Pancreas (tissue), 10 donors: ENCODE measurements around the gene RGS3. TPM values are rescaled to one million over a fixed set of nuclear protein-coding genes. Genes with fewer than 3 reads are reported as not detected.

Experiments
- ATAC-seq, 4 donors: fragments of 200-7000 bp; cut with Tn5 transposase; one replicate each; pipeline versions ENCODE4 v1.8.0 to v1.9.1; 2020; ENCODE audit warnings: mild to moderate bottlenecking in 4 of 4, moderate library complexity in 4 of 4
- DNase-seq, 6 donors: peaks; one replicate each; pipeline ENCODE4 v3.0.0-alpha.2; 2020
- FAIRE-seq: peaks from 2 replicates; lab custom pipeline; 2012; peaks lifted over from hg19 to GRCh38; lab: Jason Lieb, UNC
- H3K27ac ChIP-seq, 4 donors: fragments of 200-600 bp; sonication (generic); 1 replicate in 3 of 4; 2 replicates in 1 of 4; pipeline versions ENCODE4 v1.5.0 to v1.8.0; 2020
- H3K27me3 ChIP-seq, 4 donors: fragments of 200-600 bp; one replicate each; pipeline ENCODE4 v1.8.0; 2021
- H3K36me3 ChIP-seq, 3 donors: fragments of 200-600 bp; sonication (generic) in 1 of 3; one replicate each; pipeline versions ENCODE4 v1.5.0 to v1.8.0; 2020 to 2021
- H3K4me1 ChIP-seq, 3 donors: fragments of 200-600 bp; one replicate each; pipeline ENCODE4 v1.8.0; 2021
- H3K4me3 ChIP-seq, 4 donors: fragments of 200-600 bp; sonication (generic) in 2 of 4; one replicate each; pipeline versions ENCODE4 v1.5.0 to v1.8.0; 2020 to 2021
- H3K9me3 ChIP-seq, 4 donors: fragments of 200-600 bp; one replicate each; pipeline ENCODE4 v1.8.0; 2021
- CTCF ChIP-seq, 4 donors: fragments of 200-600 bp; sonication (generic) in 3 of 4; IDR thresholded peaks; one replicate each; pipeline versions ENCODE4 v1.5.0 to v1.8.0; 2021; ENCODE audit warnings: antibody characterized with exemption in 4 of 4
- WGBS, 2 donors: extraction: QIAGEN DNeasy Blood & Tissue Kit; methylation state at CpG; one replicate each; pipeline ENCODE4 v1.1.7; 2013; 5-methylcytosine and 5-hydroxymethylcytosine counted together
- intact Hi-C, 3 donors: fragments of 100-400 bp; cut with DNase I; formaldehyde crosslinking; loops; one replicate each; pipeline versions ENCODE4 v1.11.1 to v1.14.2; 2022
- polyA plus RNA-seq, 2 donors: library from polyadenylated mRNA; stranded (reverse); fragments of 200-250 nt; gene quantifications; one replicate each; pipeline ENCODE4 v1.2.3, GENCODE V29; 2013
- total RNA-seq, 6 donors: library from RNA; stranded (reverse); fragmentation: NEBNext Ultra II Directional in 4 of 6; extraction: Animal tissue kit (Norgen Biotek cat#: 25700) in 4 of 6; gene quantifications; one replicate each; pipeline versions ENCODE4 v1.2.1 to v1.2.4, GENCODE V29; 2021 to 2023
- donor health status: healthy with polysubstance abuse.
- donor health status: DM: no; HTN: no; CAD: no; lungs with moderate emphysema.
- donor health status: DM: no; HTN: no; CAD: no.
- donor health status: control.
- donor health status: control.
- donor health status: Bipolar disorder and iron deficiency.
- donor health status: DM: yes; HTN: yes; CAD: no.
- donor health status: DM: no; HTN: no; CAD: no.
- donor health status: DM: no; HTN: no; CAD: no.
- donor health status: DM: yes; HTN: yes; CAD: no.

Gene RGS3
- total and polyA plus RNA-seq, 8 donors, result 18.3 to 55.3 (median 32.6) TPM

GRCh38 chr9:113536483-113537228, 73.1 kb downstream of the RGS3 start:
- ATAC-seq (peak; percentile 27 to 46 (median 32)), FAIRE-seq (no peak), DNase-seq (peak in 1 of 6 donors; percentile 46)
- Histone ChIP-seq H3K27ac (no peak overlapping the region), H3K4me3 (no peak overlapping the region), H3K36me3 (peaks cover 0 to 3% (median 0%) of the 10 kb centered on the region in 3 donors), H3K4me1 (no peaks in the 10 kb centered on the region), H3K9me3 (no peaks in the 10 kb centered on the region), H3K27me3 (no peaks in the 10 kb centered on the region)
- intact Hi-C loops, result loop anchor here in 1 of 3 donors (10.0 kb wide), 1 partner anchor 48 kb away; no protein-coding TSS in a partner anchor
- TF ChIP-seq CTCF (IDR thresholded peaks at IDR 0.05), result no peak
- 91 to 93% methylated on average over 21 of the region's 21 CpGs for WGBS, 2 donors

- Histone ChIP-seq H3K4me3 (no peak overlapping the region), H3K36me3 (peaks cover 0 to 3% (median 0%) of the 10 kb centered on the region in 3 donors), H3K27ac (no peak overlapping the region), H3K9me3 (no peaks in the 10 kb centered on the region), H3K27me3 (no peaks in the 10 kb centered on the region), H3K4me1 (no peaks in the 10 kb centered on the region)
- ATAC-seq, result no peak
- FAIRE-seq, result no peak
- WGBS, 2 donors, result 95% methylated on average over 7 of the region's 7 CpGs
- intact Hi-C loops, result loop anchor here in 1 of 3 donors (10.0 kb wide), 1 partner anchor 47 kb away; no protein-coding TSS in a partner anchor
- DNase-seq, result peak in 1 of 6 donors; percentile 29
- TF ChIP-seq CTCF (IDR thresholded peaks at IDR 0.05), result no peak
Observed at GRCh38 chr9:113537229-113537810, 73.8 kb downstream of the RGS3 start.

- Histone ChIP-seq H3K4me1 (peaks cover 0 to 7% (median 0%) of the 10 kb centered on the region in 3 donors), H3K9me3 (no peaks in the 10 kb centered on the region), H3K4me3 (no peak overlapping the region), H3K27ac (no peak overlapping the region), H3K27me3 (no peaks in the 10 kb centered on the region), H3K36me3 (peaks cover 0 to 3% (median 0%) of the 10 kb centered on the region in 3 donors)
- no peak for TF ChIP-seq CTCF (IDR thresholded peaks at IDR 0.05)
- DNase-seq (peak in 1 of 6 donors; percentile 27), FAIRE-seq (no peak), ATAC-seq (no peak)
- 82 to 95% methylated on average over 5 of the region's 5 CpGs for WGBS, 2 donors
- intact Hi-C loops, result loop anchor here in 1 of 3 donors (10.0 kb wide), 1 partner anchor 47 kb away; no protein-coding TSS in a partner anchor
Observed at GRCh38 chr9:113538131-113538530, 74.6 kb downstream of the RGS3 start.

GRCh38 chr9:113538701-113539430, 75.3 kb downstream of the RGS3 start:
- Histone ChIP-seq H3K4me1 (peaks cover 0 to 9% (median 0%) of the 10 kb centered on the region in 3 donors), H3K27me3 (no peaks in the 10 kb centered on the region), H3K9me3 (no peaks in the 10 kb centered on the region), H3K27ac (no peak overlapping the region), H3K4me3 (no peak overlapping the region), H3K36me3 (peaks cover 0 to 3% (median 0%) of the 10 kb centered on the region in 3 donors)
- DNase-seq (peak in 1 of 6 donors; percentile 39), ATAC-seq (no peak), FAIRE-seq (no peak)
- intact Hi-C loops, result loop anchor here in 1 of 3 donors (10.0 kb wide), 1 partner anchor 46 kb away; no protein-coding TSS in a partner anchor
- WGBS, 2 donors, result 92 to 95% methylated on average over 14 of the region's 14 CpGs
- no peak for TF ChIP-seq CTCF (IDR thresholded peaks at IDR 0.05)
